ENCODE results near the gene FYN.

The FYN gene

DNA sequence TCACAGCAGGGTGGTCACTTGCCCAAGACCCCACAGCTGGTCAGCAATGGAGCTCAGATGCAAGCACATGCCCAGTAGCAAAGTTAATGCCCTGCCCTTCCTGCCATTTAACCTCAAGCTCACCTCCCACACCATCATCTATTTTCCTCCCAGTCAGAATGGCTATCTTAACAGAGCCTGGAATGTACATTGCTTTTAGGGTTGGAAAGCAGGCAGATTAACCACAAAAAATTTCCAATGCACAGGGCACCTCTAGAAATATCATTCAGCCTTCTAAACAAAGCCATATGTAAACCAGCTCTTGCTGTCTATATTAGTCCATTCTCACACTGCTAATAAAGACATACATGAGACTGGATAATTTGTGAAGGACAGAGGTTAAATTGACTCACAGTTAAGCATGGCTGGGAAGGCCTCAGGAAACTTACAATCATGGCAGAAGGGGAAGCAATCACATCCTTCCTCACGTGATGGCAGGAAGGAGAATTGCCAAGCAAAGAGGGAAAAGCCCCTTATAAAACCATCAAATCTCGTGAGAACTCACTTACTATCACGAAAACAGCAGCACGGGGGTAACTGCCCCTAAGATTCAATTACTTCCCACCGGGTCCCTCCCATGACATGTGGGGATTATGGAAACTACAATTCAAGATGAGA is 106.9 kb downstream of the FYN start:
- Histone ChIP-seq H3K27me3 (ENCODE audit: control insufficient read depth, insufficient read depth, low read length) (no peaks in the 10 kb centered on the region), H3K4me3 (ENCODE audit: low read depth, low read length) (no peak overlapping the region), H3K9ac (ENCODE audit: low read length) (no peak overlapping the region), H3K27ac (ENCODE audit: low read depth, low read length) (no peak overlapping the region), H3K9me3 (ENCODE audit: control insufficient read depth, insufficient read depth, low read depth, low read length) (no peaks in the 10 kb centered on the region), H3K36me3 (ENCODE audit: control insufficient read depth, insufficient read depth, low read length) (no peaks in the 10 kb centered on the region), H3K4me1 (ENCODE audit: control insufficient read depth, insufficient read depth, low read length) (peaks cover 41% of the 10 kb centered on the region)

GRCh38 chr6:111765763-111766162 is 107.5 kb downstream of the FYN start:
- H3K9me3 ChIP-seq (ENCODE audit: control insufficient read depth, insufficient read depth, low read depth, low read length), result no peaks in the 10 kb centered on the region
- H3K36me3 ChIP-seq (ENCODE audit: control insufficient read depth, insufficient read depth, low read length), result no peaks in the 10 kb centered on the region
- H3K27ac ChIP-seq (ENCODE audit: low read depth, low read length), result no peak overlapping the region
- peaks cover 37% of the 10 kb centered on the region for H3K4me1 ChIP-seq (ENCODE audit: control insufficient read depth, insufficient read depth, low read length)
- no peak overlapping the region for H3K9ac ChIP-seq (ENCODE audit: low read length)
- H3K4me3 ChIP-seq (ENCODE audit: low read depth, low read length), result no peak overlapping the region
- no peaks in the 10 kb centered on the region for H3K27me3 ChIP-seq (ENCODE audit: control insufficient read depth, insufficient read depth, low read length)

DNA sequence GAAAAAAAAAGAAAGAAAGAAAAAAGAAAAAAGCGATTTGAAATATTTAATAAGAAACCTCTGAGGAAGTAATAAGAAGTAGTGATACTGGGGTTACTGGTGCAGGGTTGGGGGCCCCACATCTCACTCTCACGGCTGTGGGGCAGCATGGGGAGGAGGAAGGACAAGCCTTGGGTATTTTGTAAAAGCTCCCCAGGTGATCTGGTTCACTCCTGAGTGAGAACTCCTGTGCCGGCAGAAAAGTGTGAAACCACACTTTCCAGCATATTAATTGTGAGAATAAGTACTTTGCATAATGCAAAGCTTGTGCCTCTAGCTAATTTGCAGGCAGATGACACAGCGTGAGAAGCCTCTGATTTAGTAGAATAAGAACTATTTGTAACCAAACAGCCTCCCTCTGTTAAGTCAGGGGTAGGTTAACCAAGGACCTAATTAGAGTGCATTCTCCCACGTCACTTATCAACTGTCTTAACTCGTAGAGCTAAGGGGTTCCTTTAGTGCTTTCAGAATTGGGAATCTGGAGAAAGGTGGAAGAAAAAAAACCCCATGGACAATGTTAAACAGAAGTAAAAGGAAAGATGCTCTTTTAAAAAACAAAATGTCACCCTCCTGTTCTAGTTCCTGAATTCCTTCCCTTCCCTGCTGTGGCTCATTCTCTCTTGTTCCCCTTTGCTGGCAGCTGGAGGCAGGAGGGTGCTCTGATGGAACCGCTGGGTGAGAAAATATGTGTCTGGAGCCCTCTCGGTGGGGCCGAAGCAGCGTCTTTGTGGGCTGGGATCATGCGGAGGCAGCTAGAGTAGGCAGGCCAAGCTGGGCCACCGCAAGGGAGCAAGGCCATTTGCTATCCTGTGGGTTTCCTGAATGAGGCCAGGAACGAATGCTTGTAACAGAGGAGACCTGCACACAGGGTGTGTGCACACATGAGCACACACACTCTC is 108.7 kb downstream of the FYN start:
- Histone ChIP-seq H3K27ac (ENCODE audit: low read depth, low read length) (no peak overlapping the region), H3K9me3 (ENCODE audit: control insufficient read depth, insufficient read depth, low read depth, low read length) (no peaks in the 10 kb centered on the region), H3K36me3 (ENCODE audit: control insufficient read depth, insufficient read depth, low read length) (no peaks in the 10 kb centered on the region), H3K4me1 (ENCODE audit: control insufficient read depth, insufficient read depth, low read length) (peaks cover 43% of the 10 kb centered on the region), H3K4me3 (ENCODE audit: low read depth, low read length) (no peak overlapping the region), H3K27me3 (ENCODE audit: control insufficient read depth, insufficient read depth, low read length) (no peaks in the 10 kb centered on the region), H3K9ac (ENCODE audit: low read length) (no peak overlapping the region)

DNA sequence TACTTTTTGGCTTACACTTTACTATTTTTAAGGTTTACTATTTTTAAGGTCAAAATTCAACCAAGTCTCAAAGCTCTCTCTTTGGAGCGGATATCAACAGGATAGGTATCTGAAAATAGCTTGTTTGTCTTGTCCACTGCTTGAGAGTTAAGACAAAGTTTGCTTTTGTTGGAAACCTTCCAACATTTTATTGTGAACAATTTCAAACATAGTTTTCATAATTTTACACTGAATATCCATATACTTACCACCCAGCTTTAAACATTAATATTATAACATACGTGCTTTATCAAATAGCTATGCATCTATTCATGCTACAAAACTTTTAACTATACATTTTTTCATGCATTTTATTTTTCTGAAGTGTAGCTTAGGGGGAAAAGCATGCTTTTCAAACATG is 109.9 kb downstream of the FYN start:
- no peak overlapping the region for H3K4me3 ChIP-seq (ENCODE audit: low read depth, low read length)
- no peaks in the 10 kb centered on the region for H3K36me3 ChIP-seq (ENCODE audit: control insufficient read depth, insufficient read depth, low read length)
- H3K9me3 ChIP-seq (ENCODE audit: control insufficient read depth, insufficient read depth, low read depth, low read length), result no peaks in the 10 kb centered on the region
- no peak overlapping the region for H3K9ac ChIP-seq (ENCODE audit: low read length)
- no peak overlapping the region for H3K27ac ChIP-seq (ENCODE audit: low read depth, low read length)
- H3K27me3 ChIP-seq (ENCODE audit: control insufficient read depth, insufficient read depth, low read length), result no peaks in the 10 kb centered on the region
- H3K4me1 ChIP-seq (ENCODE audit: control insufficient read depth, insufficient read depth, low read length), result peaks cover 48% of the 10 kb centered on the region

DNA sequence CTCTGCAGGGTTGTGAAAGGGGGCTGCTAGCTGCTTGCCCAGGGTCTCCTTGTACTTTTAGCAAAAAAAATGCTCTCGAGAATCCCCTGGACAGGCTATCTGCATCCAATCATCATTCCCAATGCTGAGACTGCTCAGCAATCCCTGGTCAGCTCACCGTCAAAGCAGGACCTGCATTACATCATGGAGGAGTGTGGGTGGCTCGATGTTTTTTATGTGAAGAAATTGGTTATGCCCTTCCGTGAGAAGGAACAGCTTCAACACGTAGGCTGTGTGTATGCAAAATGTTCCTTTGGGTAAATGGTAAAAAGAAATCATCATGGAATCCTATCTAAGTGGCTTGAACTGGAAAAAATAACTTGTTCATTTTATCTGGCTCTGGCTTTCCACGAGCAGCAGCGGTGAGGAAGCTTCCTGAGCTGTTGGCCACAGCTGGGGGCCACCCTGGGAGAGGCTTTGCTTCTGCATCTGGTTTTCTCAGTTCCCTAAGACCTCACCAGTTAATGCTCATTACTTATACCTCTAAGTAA is 111.4 kb downstream of the FYN start:
- no peaks in the 10 kb centered on the region for H3K9me3 ChIP-seq (ENCODE audit: control insufficient read depth, insufficient read depth, low read depth, low read length)
- no peak overlapping the region for H3K4me3 ChIP-seq (ENCODE audit: low read depth, low read length)
- no peaks in the 10 kb centered on the region for H3K36me3 ChIP-seq (ENCODE audit: control insufficient read depth, insufficient read depth, low read length)
- H3K27me3 ChIP-seq (ENCODE audit: control insufficient read depth, insufficient read depth, low read length), result no peaks in the 10 kb centered on the region
- H3K9ac ChIP-seq (ENCODE audit: low read length), result no peak overlapping the region
- peaks cover 56% of the 10 kb centered on the region for H3K4me1 ChIP-seq (ENCODE audit: control insufficient read depth, insufficient read depth, low read length)
- no peak overlapping the region for H3K27ac ChIP-seq (ENCODE audit: low read depth, low read length)

DNA sequence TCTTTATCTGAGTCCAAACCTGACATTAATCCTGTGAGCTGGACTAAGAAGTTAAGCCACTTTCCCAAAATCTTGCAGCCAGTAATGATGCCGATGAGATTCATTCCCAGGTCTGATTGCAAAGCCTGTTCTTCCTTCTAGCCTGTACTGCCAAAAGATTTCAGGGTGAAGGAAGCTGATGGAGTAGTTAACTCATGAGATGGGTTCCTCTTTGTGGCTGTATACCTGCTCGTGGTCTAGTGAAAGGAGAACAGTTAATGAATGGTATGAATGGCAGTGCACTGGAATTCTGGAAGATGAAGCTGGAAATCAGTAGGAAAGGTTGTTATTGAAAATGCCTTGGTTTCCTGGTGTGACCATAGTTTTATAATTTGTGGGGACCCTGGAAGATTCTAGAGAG is 112.0 kb downstream of the FYN start:
- no peak overlapping the region for H3K27ac ChIP-seq (ENCODE audit: low read depth, low read length)

GRCh38 chr6:111759836-111760785 is 113.1 kb downstream of the FYN start:
- Histone ChIP-seq H3K9me3 (ENCODE audit: control insufficient read depth, insufficient read depth, low read depth, low read length) (no peaks in the 10 kb centered on the region), H3K27me3 (ENCODE audit: control insufficient read depth, insufficient read depth, low read length) (no peaks in the 10 kb centered on the region), H3K4me3 (ENCODE audit: low read depth, low read length) (no peak overlapping the region), H3K4me1 (ENCODE audit: control insufficient read depth, insufficient read depth, low read length) (peaks cover 52% of the 10 kb centered on the region), H3K27ac (ENCODE audit: low read depth, low read length) (no peak overlapping the region), H3K9ac (ENCODE audit: low read length) (no peak overlapping the region), H3K36me3 (ENCODE audit: control insufficient read depth, insufficient read depth, low read length) (no peaks in the 10 kb centered on the region)

More for the DNA sequence above, 112.0 kb downstream of the FYN start:
- Histone ChIP-seq H3K27me3 (ENCODE audit: control insufficient read depth, insufficient read depth, low read length) (no peaks in the 10 kb centered on the region), H3K36me3 (ENCODE audit: control insufficient read depth, insufficient read depth, low read length) (no peaks in the 10 kb centered on the region), H3K9ac (ENCODE audit: low read length) (no peak overlapping the region), H3K4me3 (ENCODE audit: low read depth, low read length) (no peak overlapping the region), H3K9me3 (ENCODE audit: control insufficient read depth, insufficient read depth, low read depth, low read length) (no peaks in the 10 kb centered on the region), H3K4me1 (ENCODE audit: control insufficient read depth, insufficient read depth, low read length) (peaks cover 56% of the 10 kb centered on the region)

DNA sequence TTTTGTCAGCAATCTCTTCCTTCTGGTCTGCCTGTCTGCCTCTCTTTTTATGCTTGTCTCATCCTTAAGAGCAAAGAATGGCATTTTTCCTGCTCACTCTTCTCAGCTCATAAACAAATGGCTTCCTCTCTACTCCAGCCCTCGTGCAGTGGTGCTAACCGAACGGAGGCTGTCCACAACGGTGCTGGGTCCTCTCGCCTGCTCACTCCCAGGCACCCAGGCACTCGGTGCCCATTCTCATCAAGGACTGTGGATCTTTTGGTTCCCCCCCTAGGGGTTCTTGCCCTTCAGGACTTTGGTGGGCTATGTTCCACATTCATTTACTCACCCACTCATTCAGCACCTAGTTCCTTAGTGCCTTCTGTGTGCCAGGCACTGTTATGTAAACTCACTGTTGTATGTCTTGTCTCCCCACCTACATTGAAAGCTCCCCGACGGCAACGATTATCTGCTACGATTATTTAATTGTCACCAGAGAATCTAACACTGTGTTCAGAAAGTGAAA is 113.9 kb downstream of the FYN start:
- no peak overlapping the region for H3K9ac ChIP-seq (ENCODE audit: low read length)

DNA sequence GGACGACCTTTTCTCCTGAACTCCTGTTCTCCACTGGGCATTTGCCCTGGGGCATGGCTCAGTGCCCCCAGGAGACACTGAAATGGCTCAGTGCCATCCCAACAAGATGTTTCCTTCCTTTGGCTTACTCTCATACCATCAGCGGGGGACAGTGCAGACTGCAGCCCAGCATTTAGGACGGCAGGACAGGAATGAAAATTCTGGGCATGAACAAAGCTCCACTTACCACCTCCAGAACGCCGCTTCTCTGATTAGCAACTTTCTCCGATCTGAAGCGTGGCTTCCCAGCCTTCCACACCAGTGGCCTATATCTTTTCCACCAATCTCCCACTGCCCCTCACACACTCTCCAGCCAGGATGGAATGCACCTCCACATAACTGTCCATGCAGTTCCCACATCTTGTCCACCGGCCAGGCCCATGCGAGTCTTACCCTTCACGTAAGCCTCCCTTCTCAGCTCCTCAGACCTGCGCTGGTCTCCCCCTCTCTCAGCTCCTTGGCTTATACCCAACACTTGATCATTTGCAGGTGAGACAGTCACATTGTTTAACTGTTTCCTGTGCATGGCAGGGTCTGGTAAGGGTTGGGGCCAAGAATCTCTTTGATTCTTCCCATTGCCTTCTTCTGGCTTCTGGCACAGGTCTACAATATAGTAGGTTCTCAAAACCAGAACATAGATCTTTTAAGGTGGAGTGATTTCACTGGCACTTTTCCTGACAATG is 114.5 kb downstream of the FYN start:
- no peak overlapping the region for H3K9ac ChIP-seq (ENCODE audit: low read length)
- no peaks in the 10 kb centered on the region for H3K9me3 ChIP-seq (ENCODE audit: control insufficient read depth, insufficient read depth, low read depth, low read length)
- H3K36me3 ChIP-seq (ENCODE audit: control insufficient read depth, insufficient read depth, low read length), result no peaks in the 10 kb centered on the region
- H3K27ac ChIP-seq (ENCODE audit: low read depth, low read length), result no peak overlapping the region
- H3K4me3 ChIP-seq (ENCODE audit: low read depth, low read length), result no peak overlapping the region
- H3K4me1 ChIP-seq (ENCODE audit: control insufficient read depth, insufficient read depth, low read length), result peaks cover 42% of the 10 kb centered on the region
- H3K27me3 ChIP-seq (ENCODE audit: control insufficient read depth, insufficient read depth, low read length), result no peaks in the 10 kb centered on the region

More for the DNA sequence above, 113.9 kb downstream of the FYN start:
- no peak overlapping the region for H3K4me3 ChIP-seq (ENCODE audit: low read depth, low read length)
- no peaks in the 10 kb centered on the region for H3K27me3 ChIP-seq (ENCODE audit: control insufficient read depth, insufficient read depth, low read length)
- H3K36me3 ChIP-seq (ENCODE audit: control insufficient read depth, insufficient read depth, low read length), result no peaks in the 10 kb centered on the region
- H3K4me1 ChIP-seq (ENCODE audit: control insufficient read depth, insufficient read depth, low read length), result peaks cover 45% of the 10 kb centered on the region
- no peak overlapping the region for H3K27ac ChIP-seq (ENCODE audit: low read depth, low read length)
- H3K9me3 ChIP-seq (ENCODE audit: control insufficient read depth, insufficient read depth, low read depth, low read length), result no peaks in the 10 kb centered on the region

- no peaks in the 10 kb centered on the region for H3K9me3 ChIP-seq (ENCODE audit: control insufficient read depth, insufficient read depth, low read depth, low read length)
- H3K36me3 ChIP-seq (ENCODE audit: control insufficient read depth, insufficient read depth, low read length), result no peaks in the 10 kb centered on the region
- no peaks in the 10 kb centered on the region for H3K27me3 ChIP-seq (ENCODE audit: control insufficient read depth, insufficient read depth, low read length)
- H3K4me1 ChIP-seq (ENCODE audit: control insufficient read depth, insufficient read depth, low read length), result peaks cover 37% of the 10 kb centered on the region
- H3K4me3 ChIP-seq (ENCODE audit: low read depth, low read length), result no peak overlapping the region
- no peak overlapping the region for H3K9ac ChIP-seq (ENCODE audit: low read length)
- H3K27ac ChIP-seq (ENCODE audit: low read depth, low read length), result no peak overlapping the region
Observed at GRCh38 chr6:111757342-111757741, 115.9 kb downstream of the FYN start.
